ENCODE results near the gene ARPC4.

ARPC4 gene

GRCh38 chr3:9793161-9793781 lies 389 bp downstream of the ARPC4 start:
- no peak for DNase-seq

- no peak for DNase-seq
Observed at GRCh38 chr3:9794400-9794799, 1.5 kb downstream of the ARPC4 start.

GRCh38 chr3:9795207-9795606 lies 2.3 kb downstream of the ARPC4 start:
- DNase-seq, result no peak

- no peak for DNase-seq
Observed at GRCh38 chr3:9797196-9797945, 4.5 kb downstream of the ARPC4 start.

- no peak for DNase-seq
Observed at GRCh38 chr3:9800529-9800928, 7.6 kb downstream of the ARPC4 start.

GRCh38 chr3:9803494-9803893 lies 10.6 kb downstream of the ARPC4 start:
- DNase-seq, result no peak

GRCh38 chr3:9804996-9805395 lies 12.1 kb downstream of the ARPC4 start:
- DNase-seq, result no peak

GRCh38 chr3:9806137-9806536 lies 13.3 kb downstream of the ARPC4 start:
- no peak for DNase-seq

- peak; percentile 21 for DNase-seq
Observed at GRCh38 chr3:9806688-9807589, 14.1 kb downstream of the ARPC4 start.

GRCh38 chr3:9807981-9808344 lies 15.1 kb downstream of the ARPC4 start:
- DNase-seq, result no peak

- DNase-seq, result peak; percentile 18
Observed at GRCh38 chr3:9808345-9809037, 15.6 kb downstream of the ARPC4 start.

- DNase-seq, result no peak
Observed at GRCh38 chr3:9809239-9809614, 16.3 kb downstream of the ARPC4 start.

GRCh38 chr3:9809615-9810432 lies 16.9 kb downstream of the ARPC4 start, which contains the start of gene TTLL3:
Gene TTLL3, plus strand, starts transcription at chr3:9810262. Its CDS starts 400 bp downstream, at chr3:9810662.
- peak; percentile 54 for DNase-seq

GRCh38 chr3:9810433-9810770 lies 17.5 kb downstream of the ARPC4 start:
- no peak for DNase-seq

GRCh38 chr3:9810846-9811245 lies 18.0 kb downstream of the ARPC4 start:
- DNase-seq, result no peak

GRCh38 chr3:9812870-9813483 lies 20.1 kb downstream of the ARPC4 start:
- DNase-seq, result no peak

GRCh38 chr3:9815986-9816385 lies 23.1 kb downstream of the ARPC4 start:
- no peak for DNase-seq

GRCh38 chr3:9817436-9817835 lies 24.6 kb downstream of the ARPC4 start:
- DNase-seq, result no peak

GRCh38 chr3:9818666-9819335 lies 25.9 kb downstream of the ARPC4 start:
- no peak for DNase-seq

- no peak for DNase-seq
Observed at GRCh38 chr3:9820543-9820942, 27.7 kb downstream of the ARPC4 start.

- DNase-seq, result no peak
Observed at GRCh38 chr3:9820946-9821345, 28.1 kb downstream of the ARPC4 start.

All from NCI-H2171 (cell line).